GM19025 (cell line): Measurements from ENCODE around the gene PRMT5.
A peak's percentile ranks its signal among the peaks of the same experiment; 100 is the strongest.

Experiments
- ATAC-seq: cut with Tn5 transposase; IDR thresholded peaks from one replicate; pipeline ENCODE4 v1.9.1; 2021; ENCODE audit warnings: mild to moderate bottlenecking, low read depth, moderate library complexity; ENCODE audit not compliant: unreplicated experiment

The PRMT5 gene

DNA sequence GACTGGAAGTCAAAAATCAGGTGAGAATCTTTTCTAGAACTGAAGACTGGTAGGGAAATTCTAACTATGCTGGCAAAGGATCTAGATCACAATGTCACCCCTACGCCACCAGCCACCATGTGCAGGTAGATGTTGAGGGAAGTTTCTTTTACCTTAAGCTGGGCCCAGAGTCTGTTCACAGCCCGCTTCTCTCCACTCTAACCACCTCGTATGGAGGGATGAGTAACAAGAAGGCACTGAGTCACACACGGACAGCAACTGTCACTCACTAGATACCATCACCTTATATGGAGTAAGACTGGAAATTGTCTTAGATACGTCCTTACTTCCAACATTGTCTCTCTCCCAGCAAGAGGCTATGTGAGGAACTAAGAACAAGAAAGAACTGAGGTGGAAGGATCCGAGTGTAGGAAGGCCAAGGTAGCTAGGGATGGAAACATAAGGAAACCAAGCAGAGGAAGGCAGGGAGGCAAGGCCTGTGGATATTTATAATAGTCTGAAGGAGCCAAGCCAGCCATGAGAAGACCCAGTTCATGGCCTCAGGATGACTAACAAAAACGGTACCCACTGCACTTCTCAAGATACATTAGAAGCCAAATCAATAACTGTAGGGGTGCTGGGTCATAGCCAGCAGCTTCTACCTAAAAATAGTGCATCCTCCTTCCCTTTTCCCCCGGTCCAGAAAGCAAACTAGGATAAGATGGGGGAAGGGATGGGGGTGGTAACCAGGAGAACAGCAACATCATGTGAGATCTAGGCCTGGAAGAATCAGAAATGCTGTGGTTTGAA, 30.7 kb downstream of the PRMT5 start:
- no peak for ATAC-seq

DNA sequence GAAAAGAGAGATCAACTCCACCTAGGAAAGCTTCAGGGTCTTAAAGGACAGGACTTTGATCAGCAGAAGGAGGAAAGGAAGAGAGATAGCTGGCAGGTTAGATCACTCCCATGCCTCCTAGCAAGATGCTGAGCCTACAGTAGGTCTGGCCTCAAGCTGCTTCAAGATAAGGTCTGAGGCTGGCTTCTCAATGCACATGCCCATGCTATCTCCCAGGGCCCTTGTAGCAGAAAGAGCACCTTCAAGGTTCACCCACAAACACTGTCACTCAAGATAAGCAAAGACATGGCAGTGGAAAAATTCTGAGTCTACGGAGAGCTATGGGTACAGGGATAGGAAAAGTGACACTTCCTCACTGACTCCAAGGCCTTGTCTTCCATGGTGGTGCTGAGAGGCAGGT, 31.8 kb downstream of the PRMT5 start:
- no peak for ATAC-seq

DNA sequence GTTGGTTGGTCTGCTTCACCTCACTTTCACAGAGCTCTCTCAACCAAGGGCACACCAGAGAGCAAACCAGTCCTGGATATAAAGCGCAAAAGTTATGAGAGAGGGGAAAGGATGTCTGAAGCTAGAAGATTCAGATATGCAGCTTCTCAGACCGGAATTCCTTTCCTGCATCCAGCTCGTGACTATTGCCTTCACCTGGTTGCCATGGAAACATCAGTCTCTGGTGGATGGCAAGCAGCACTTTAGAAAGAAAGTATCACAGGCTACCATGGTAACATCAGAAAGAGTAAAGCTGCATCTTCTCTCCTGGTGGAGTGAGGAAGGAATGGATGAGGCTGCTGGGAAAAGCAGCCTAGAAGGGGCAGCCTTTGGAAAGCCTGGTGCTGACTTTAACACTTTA, 32.4 kb downstream of the PRMT5 start:
- ATAC-seq = no peak

DNA sequence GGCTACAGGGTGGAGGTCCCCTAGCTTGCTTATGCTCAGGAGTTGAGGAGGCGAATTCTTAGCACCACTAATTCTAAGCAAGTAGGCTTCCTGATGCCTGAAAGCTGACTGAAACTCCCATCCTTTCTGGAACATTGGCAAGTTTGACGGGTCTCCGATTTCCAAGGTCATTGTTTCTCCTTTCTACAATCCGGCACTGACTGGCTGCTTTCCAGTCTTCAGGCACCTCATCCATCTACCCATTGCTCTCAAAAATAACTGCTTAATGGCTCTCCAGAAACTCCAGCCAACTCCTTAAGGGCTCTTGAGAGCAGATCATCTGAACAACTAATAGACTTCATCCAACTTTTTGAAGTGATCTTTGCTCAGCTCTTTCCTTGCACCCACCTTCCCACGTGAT, 32.8 kb downstream of the PRMT5 start:
- no peak for ATAC-seq

DNA sequence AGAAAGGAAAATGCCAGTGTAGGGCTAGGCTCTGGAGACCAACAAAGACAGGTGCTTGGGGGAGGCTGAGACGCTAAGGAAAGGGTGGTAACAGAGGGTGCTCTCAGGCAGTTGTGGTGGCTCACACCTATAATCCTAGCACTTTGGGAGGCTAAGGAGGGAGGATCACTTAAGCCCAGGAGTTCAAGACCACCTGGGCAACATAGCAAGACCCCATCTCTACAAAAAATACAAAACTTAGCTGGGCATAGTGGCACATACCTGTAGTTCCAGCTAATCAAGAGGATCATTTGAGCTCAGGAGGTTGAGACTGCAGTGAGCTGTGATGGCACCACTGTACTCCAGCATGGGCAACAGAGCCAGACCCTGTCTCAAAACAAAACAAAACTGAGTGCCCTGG, 33.8 kb downstream of the PRMT5 start:
- no peak for ATAC-seq

DNA sequence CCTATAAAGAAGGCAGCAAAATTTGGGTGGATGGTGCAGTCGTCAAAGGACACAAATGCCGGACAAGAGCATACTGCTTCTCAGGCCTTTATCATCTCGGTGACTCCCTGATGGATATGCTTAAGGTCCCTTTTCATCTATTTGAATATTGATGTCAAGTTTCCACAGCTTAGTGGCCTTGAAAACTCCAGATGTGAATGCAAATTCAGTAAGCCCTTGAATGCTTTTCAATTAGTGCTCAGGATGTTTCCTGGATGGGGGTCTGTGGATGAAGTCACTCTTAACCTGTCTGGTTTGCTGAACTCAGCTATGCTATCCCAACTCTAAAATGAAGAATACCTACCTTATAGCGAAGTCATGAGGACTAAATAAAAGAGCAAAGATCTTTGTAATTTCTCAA, 35.5 kb downstream of the PRMT5 start:
- no peak for ATAC-seq

DNA sequence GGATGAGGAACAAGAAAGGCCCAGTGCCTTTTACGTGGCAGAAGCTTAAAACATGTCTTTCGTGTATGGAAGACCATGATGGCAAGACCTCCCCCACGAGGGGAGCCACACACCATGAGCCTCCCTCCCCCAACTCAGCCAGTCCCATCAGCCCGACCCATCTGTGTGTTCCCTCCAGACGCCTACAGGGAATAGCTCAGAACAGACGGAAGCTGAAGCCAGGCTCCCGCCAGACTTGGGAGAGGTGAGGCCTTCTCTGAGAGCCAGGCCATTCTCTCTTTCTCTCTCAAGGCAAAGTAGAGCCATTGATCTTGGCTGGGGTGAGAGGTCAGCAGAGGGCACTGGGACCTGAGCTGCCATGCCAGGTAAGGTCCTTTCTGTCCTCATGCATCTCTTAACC, 36.7 kb downstream of the PRMT5 start:
- no peak for ATAC-seq

DNA sequence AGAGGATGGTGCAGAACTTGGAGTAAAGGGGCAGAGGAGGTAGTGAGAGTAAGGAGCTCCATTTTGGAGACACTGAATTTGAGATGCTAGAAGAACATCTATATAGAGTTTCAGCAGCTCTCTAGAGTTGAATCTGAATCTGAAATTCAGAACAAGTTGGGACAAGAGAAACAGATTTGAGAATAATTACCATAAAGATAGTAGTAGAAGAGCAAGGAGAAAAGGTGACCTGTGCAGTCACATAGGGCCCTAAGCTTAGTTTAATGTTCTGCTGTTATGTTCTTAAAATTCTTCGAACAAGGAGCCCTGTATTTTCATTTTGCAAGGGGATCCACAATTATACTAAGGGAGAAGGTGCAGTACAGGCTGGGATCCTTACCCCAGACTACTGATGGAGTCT, 38.8 kb downstream of the PRMT5 start:
- ATAC-seq = no peak

DNA sequence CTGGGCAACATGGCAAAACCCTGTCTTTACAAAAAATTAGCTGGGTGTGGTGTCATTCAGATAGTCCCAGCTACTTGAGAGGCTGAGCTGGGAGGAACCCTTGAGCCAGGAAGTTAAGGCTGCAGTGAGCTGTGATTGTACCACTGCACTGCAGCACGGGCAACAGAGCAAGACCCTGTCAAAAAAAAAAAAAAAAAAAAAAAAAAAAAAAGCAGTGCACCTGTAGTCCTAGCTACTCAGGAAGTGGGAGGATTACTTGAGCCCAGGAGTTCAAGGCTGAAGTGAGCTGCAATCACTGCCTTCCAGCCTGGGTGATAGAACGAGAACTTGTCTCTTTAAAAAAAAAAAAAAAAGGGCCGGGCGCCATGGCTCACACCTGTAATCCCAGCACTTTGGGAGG, 40.5 kb downstream of the PRMT5 start:
- no peak for ATAC-seq

DNA sequence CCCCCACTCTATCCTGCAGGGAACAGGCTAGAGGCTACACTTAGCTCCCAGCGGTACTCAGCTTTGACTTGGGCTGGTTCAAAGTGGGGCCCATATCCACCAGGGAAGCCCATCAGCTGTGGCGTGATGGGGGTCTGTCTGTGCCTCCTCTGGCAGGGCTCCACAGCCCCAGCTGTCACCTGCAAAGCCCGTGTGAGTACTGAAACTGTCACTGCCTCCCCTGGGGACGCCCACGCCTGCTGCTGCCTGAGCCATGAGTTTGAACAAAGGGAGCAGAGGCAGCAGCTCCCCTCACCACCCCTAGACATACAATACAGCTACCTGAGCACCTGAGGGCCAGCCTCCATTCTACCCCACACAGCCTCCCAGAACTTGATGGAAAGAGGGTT, 41.2 kb downstream of the PRMT5 start:
- ATAC-seq = peak; percentile 38

DNA sequence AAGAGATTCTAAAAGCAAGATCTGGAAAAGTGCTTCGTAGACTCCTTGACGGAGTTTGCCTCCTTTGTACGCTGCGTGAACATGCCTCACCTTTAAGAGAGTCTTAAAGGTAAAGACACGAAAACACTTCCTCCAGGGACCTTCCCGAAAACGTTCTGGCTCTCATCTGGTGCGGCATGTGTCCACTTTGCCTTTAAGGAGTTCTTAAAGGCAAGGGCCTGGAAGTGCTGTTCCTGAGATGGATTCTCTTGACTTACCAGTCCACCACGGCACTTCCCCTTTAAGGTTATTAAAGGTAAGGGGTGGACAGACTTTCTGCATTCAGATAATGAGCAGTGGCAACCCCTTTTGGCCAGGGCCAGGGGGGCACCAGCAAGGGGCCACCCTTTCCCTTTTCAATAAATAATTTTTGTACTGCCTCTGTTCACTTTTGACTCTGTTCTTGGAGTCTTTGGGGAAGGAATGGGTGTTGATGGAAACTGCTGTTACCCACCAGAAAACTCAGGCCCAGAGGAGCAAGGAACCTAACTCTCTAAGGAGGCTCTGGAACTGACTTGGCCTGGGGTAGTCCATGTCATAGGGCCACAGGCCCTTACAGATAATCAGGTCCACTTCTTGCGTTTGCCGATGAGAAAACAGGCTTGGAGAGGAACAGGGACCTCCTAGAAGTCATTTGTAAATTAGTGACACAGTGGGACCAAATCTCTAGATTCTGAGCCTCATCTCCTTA, 41.8 kb downstream of the PRMT5 start:
- ATAC-seq = no peak

DNA sequence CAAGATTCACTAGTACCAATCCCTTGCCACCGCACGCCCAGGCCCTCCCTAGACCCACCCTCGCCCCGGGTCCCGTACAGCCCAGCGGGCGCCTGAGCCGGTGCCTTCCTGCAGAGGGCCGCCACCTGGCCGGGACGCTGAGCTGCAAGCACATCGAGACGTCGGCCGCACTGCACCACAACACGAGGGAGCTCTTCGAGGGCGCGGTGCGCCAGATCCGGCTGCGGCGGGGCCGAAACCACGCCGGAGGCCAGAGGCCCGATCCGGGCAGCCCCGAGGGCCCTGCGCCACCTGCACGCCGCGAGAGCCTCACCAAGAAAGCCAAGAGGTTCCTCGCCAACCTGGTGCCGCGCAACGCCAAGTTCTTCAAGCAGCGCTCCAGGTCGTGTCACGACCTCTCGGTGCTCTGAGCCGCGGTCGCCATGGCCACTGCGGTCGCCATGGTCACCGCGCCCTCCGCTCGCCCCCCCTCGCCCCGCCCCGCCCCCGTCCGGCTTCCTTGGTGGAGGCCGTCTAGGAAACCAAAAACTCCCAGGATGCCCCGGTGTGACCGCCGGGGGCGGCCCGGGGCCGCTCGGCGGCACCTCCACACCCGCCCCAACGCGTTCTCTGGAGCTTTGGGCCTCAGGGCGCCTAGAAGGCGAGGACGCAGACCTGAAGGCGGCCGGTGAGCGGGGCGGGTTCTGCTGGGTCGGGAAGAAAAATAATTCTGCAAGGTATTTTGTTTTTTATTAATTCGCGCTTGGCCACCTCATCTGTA, 42.5 kb downstream of the PRMT5 start:
- ATAC-seq = peak; percentile 47

DNA sequence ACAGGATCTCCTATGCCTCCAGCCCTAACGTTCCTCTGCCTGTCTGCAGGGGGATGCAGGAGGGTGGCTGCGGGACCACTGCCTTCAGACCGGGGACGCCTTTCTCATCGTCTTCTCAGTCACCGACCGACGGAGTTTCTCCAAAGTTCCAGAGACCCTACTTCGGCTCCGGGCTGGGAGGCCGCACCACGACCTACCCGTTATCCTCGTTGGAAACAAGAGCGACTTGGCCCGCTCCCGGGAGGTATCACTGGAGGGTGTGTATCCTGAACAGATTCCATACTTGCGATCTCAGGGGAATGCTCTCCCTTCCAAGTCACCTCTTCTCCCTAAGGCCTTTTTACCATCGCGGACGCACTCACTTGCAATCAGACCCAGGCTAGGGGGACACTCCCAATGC, 43.2 kb downstream of the PRMT5 start:
- ATAC-seq = no peak

DNA sequence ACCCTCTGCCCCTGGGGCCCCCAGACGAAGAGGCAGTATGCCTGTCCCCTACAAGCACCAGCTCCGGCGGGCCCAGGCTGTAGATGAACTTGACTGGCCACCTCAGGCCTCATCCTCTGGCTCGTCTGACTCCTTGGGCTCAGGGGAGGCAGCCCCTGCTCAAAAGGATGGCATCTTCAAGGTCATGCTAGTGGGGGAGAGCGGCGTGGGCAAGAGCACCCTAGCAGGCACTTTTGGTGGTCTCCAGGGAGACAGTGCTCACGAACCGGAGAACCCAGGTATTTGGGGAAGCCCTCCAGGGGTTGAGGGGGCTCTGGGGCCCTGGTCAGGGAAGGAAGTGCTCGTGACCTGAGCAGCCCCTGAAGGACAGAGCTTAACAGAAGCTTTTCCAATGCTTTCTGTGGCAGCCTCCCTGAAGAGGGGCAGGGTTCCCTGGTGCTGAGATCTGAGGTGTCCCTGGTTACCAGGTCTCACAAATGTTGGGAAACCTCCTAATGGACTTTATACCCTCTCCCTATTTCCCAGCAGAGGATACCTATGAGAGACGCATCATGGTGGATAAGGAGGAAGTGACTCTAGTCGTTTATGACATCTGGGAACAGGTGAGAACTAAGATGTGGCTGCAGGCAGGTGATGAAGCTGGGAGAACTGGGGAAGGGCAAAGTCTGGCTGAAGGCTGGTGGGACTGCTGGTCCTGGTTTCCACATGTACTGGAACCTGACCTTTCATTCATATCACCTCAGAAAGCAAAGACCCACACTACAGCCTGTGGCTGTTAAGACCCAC, 44.2 kb downstream of the PRMT5 start:
- ATAC-seq = no peak

DNA sequence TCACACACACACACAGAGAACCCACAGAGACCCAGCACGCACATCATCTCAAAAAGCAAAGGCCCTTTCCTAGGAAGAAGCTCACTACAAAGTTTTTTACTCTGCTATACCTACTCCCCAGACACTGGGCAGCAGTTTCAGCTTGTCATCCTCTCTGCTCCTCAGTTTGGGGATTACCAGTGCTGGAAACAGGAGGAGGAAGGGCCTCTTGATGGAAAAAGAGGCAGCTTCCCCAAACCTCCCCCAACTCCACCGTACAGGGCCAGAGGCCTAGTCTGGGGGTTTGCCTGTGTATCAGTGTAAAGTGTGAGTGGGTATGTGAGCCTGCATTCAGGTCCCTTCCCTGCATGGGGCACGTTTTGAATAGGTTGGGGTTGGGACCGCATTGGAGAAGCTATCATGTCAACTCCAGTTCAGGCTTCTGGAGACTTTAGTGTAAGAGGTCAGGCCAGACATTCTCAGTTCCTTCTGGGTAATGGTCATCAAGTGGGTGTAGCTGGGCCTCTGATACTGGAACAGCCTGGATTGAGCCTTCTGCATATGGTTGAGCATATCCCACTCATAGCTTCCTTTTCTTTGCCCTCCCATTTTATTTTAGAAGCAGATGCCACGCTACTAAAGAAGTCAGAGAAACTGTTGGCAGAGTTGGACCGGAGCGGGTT, 45.0 kb downstream of the PRMT5 start:
- ATAC-seq = no peak

DNA sequence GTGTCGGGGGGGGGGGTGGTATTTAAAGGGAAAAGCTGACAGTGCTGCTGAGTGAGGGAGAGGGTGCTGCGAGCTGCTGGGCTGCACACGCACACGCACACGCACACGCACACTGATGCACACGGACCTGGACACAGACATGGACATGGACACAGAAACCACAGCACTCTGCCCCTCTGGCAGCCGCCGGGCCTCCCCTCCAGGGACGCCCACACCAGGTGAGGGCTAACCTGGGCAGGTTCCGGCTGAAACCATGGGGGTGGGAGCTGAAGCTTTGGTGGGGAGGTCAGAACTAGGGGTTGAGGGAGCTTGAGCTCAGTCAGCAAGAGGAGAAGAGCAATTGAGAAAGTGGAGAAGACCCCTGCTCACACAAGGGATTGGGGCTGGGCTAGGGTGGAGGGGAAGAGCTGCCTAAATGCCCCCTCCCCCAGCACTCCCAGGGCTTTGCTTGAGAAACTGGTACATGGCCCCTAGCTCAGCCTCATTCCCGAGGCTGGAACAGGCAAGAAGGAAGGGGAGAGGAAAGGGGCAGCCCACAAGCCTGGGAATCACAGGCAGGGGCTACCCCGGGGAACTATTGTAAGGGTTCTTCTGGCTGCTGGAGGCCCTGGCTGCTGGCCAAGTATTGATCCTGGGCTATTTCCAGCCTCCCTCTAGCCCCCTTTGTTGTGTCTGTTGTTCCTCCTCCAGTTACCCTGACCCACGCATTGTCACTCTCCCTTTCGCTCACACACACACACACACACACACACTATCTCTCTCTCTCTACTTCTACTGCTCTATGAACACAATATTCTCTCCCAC, 45.8 kb downstream of the PRMT5 start, which contains the start of gene REM2:
Gene REM2, plus strand, starts transcription at position 50 of the 804 bp plus-strand sequence. Its CDS starts 66 bp downstream, at position 116.
- no peak for ATAC-seq

DNA sequence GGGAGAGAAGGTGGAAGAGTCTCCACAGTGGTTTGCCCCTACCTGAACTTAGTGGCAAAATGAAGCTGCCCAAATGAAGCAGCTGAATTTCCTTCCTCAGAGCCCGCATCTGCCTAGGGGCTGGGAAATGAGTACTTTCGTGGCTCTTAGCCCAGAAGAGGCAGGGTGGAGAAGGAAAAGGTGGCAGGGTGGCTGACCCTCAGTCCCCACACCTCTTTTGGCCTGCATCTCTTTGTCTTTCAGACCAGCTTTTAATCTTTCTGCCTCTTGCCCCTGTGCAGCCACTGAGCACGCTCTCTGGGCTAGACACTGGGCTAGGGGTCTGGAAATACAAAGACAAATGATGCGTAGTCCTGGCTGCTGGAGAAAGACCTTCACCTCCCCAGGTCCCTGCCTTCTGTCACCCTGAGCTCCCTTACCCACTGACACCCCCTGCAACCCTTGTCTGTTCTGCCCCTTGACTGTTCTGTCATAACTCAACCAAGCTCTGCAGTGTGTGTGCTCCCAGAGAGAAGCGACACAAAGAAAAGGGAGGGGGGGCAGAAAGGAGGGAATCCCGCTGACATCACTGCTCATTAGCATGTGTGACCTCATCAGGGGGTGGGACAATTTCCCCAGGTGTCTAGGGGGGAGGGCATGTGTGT, 46.5 kb downstream of the PRMT5 start:
- no peak for ATAC-seq

DNA sequence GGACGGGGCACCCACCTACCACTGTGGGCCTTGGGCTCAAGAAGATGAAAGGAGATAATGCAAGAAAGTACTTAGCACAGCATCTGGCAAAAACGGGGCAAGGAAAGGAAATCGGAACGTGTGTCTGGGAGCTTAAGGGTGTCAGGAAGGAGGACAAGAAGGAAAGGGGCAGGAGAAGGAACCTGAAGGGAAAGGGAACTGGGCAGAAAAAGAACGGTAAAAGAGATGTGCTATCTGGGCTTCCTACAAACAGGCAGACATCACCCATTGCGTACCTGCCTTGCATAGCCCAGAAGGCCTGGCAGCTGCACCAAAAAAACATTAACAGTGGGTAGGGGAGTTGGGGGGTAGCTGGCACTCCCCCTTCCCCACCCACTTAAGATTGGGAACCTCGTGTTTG, 47.1 kb downstream of the PRMT5 start:
- ATAC-seq = no peak
